Nephron (organoid): ENCODE measurements around the gene GORAB.

Experiments used
- H3K27ac Mint-ChIP-seq, 3 experiments: 2 replicates each; pipeline ENCODE4 v1.8.0; 2020; ENCODE audit warnings: mixed read lengths in 3 of 3, mild to moderate bottlenecking in 2 of 3, moderate library complexity in 1 of 3
- H3K27me3 Mint-ChIP-seq: 2 replicates; pipeline ENCODE4 v1.8.0; 2021; ENCODE audit warnings: low read depth, mild to moderate bottlenecking, moderate library complexity, mixed read lengths
- H3K36me3 Mint-ChIP-seq: 2 replicates; pipeline ENCODE4 v1.8.0; 2020; ENCODE audit warnings: low read depth, mixed read lengths
- H3K4me1 Mint-ChIP-seq: 2 replicates; pipeline ENCODE4 v1.8.0; 2020; ENCODE audit warnings: mixed read lengths
- H3K4me3 Mint-ChIP-seq, 3 experiments: 2 replicates each; pipeline ENCODE4 v1.8.0; 2020; ENCODE audit warnings: mild to moderate bottlenecking in 3 of 3, mixed read lengths in 3 of 3, moderate library complexity in 2 of 3
- H3K9me3 Mint-ChIP-seq: 2 replicates; pipeline ENCODE4 v1.8.0; 2020; ENCODE audit warnings: mixed read lengths
- CTCF ChIP-seq, 3 experiments: fragments of 200-600 bp; sonication (generic); IDR thresholded peaks; one replicate each; pipeline ENCODE4 v1.5.0; 2021; ENCODE audit warnings: antibody characterized with exemption in 3 of 3; ENCODE audit not compliant: unreplicated experiment in 3 of 3

The GORAB gene

GRCh38 chr1:170533298-170533697 is 1.3 kb downstream of the GORAB start:
- peaks cover 20% of the 10 kb centered on the region for H3K36me3 Mint-ChIP-seq
- no peaks in the 10 kb centered on the region for H3K9me3 Mint-ChIP-seq
- no peak overlapping the region for H3K4me3 Mint-ChIP-seq
- no peak overlapping the region for H3K27ac Mint-ChIP-seq
- no peak for TF ChIP-seq CTCF (IDR thresholded peaks at IDR 0.05; ENCODE audit: unreplicated experiment in 3 of 3)
- H3K27me3 Mint-ChIP-seq: no peaks in the 10 kb centered on the region
- H3K4me1 Mint-ChIP-seq: peaks cover 5% of the 10 kb centered on the region

GRCh38 chr1:170534626-170535147 is 2.7 kb downstream of the GORAB start:
- H3K27ac Mint-ChIP-seq: no peak overlapping the region
- peaks cover 5% of the 10 kb centered on the region for H3K4me1 Mint-ChIP-seq
- H3K9me3 Mint-ChIP-seq: no peaks in the 10 kb centered on the region
- peak overlapping the region in 1 of 3 experiments; percentile 3 for H3K4me3 Mint-ChIP-seq
- no peaks in the 10 kb centered on the region for H3K27me3 Mint-ChIP-seq
- TF ChIP-seq CTCF (IDR thresholded peaks at IDR 0.05; ENCODE audit: unreplicated experiment in 3 of 3): no peak
- H3K36me3 Mint-ChIP-seq: peaks cover 34% of the 10 kb centered on the region

GRCh38 chr1:170535418-170535817 is 3.5 kb downstream of the GORAB start:
- H3K9me3 Mint-ChIP-seq: no peaks in the 10 kb centered on the region
- no peak overlapping the region for H3K27ac Mint-ChIP-seq
- no peaks in the 10 kb centered on the region for H3K27me3 Mint-ChIP-seq
- TF ChIP-seq CTCF (IDR thresholded peaks at IDR 0.05; ENCODE audit: unreplicated experiment in 3 of 3): no peak
- peak overlapping the region in 1 of 3 experiments; percentile 15 for H3K4me3 Mint-ChIP-seq
- peaks cover 5% of the 10 kb centered on the region for H3K4me1 Mint-ChIP-seq
- H3K36me3 Mint-ChIP-seq: peaks cover 41% of the 10 kb centered on the region

- no peak for TF ChIP-seq CTCF (IDR thresholded peaks at IDR 0.05; ENCODE audit: unreplicated experiment in 3 of 3)
- no peaks in the 10 kb centered on the region for H3K27me3 Mint-ChIP-seq
- peaks cover 56% of the 10 kb centered on the region for H3K36me3 Mint-ChIP-seq
- peaks cover 5% of the 10 kb centered on the region for H3K4me1 Mint-ChIP-seq
- H3K9me3 Mint-ChIP-seq: no peaks in the 10 kb centered on the region
- H3K4me3 Mint-ChIP-seq: no peak overlapping the region
- peak overlapping the region in 1 of 3 experiments; percentile 16 for H3K27ac Mint-ChIP-seq
Observed at GRCh38 chr1:170536924-170537551, 5.1 kb downstream of the GORAB start.

GRCh38 chr1:170537798-170538503 is 6.0 kb downstream of the GORAB start:
- Mint-ChIP-seq H3K27me3 (no peaks in the 10 kb centered on the region), H3K4me1 (peaks cover 5% of the 10 kb centered on the region), H3K4me3 (no peak overlapping the region), H3K9me3 (no peaks in the 10 kb centered on the region), H3K27ac (no peak overlapping the region), H3K36me3 (peaks cover 63% of the 10 kb centered on the region)
- TF ChIP-seq CTCF (IDR thresholded peaks at IDR 0.05; ENCODE audit: unreplicated experiment in 3 of 3): no peak
